ENCODE data around the gene ABCA13.

DNA sequence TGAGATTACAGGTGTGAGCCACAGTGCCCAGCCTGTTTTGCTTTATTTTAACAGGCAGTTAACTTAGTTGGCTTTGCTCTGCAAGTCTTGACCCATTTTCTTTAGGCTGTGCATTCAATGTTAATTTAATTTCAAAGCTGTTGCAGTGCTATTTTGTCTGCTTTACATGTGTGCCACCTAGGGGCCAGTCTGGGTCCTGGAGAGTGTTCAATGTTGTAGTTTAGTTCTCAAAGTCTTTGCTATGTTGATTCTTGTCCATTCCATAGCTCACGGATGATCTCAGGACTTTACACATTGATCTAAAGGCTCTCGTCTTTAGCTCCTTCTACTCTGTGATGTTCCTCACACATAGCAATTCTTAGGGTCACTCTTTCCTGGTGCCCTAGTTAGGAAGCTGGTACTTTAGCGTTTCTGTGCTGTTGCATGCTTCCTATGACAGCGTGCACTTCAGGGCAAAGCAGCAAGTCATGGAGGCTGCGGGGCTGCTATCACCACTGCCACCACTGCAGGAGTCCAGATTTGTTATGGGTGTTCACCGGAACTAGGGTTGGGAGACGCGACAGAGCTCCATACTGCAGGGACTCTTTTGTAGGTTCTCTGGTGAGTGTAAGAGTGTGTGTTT lies 16.4 kb upstream of the ABCA13 start:
- no peak for TF ChIP-seq POLR2AphosphoS5 (IDR thresholded peaks at IDR 0.05; ENCODE audit: borderline replicate concordance, low read depth, low read length)
- TF ChIP-seq EZH2 (IDR thresholded peaks at IDR 0.05): no peak
